ENCODE measurements around the gene FCHSD2.
A peak's percentile ranks its signal among the peaks of the same experiment; 100 is the strongest.
"Not testable (repeated sequence)": the region's sequence is repeated elsewhere in the genome, so short reads cannot be mapped to it uniquely, and the experiment has no call there.

FCHSD2 gene

DNA sequence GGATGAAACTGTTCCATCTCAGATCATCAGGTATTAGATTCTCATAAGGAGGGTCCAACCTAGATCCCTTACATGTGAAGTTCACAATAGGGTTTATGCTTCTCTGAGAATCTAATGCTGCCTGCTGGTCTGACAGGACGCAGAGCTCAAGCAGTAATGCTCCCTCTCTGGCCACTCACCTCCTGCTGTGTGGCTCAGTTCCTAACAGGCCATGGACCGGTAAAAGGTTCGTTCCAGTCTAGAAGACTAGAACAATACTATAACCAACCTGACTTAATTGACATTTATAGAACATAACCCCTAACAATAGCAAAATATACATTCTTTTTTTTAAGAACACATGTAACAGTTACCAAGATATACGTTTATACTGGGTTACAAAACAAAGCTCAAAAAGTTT is 282.1 kb downstream of the FCHSD2 start:
- no peak for DNase-seq

DNA sequence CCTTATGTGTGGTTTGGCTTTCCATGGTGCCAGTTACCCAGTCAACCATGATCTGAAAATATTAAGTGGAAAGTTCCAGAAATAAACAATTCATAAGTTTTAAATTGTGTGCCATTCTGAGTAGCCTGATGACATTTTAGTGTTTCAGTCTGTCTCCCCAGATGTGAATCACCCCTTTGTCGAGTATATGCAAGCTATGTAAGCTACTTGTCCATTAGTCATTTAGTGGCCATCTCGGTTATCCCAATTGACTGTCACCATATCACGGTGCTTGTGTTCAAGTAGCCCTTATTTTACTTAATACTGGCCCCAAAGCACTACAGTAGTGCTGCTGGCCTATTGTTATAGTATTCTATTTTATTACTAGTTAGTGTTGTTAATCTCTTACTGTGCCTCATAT is 283.0 kb downstream of the FCHSD2 start:
- DNase-seq = no peak

DNA sequence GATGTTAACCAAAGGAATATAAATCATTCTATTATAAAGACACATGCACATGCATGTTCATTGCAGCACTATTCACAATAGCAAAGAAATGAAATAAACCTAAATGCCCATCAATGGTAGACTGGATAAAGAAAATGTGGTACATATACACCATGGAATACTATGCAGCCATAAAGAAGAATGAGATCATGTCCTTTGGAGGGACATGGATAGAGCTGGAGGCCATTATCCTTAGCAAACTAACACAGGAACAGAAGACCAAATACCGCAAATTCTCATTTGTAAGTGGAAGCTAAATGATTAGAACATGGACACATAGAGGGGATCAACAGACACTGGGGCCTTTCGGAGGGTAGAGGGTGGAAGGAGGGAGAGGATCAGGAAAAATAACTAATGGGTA is 283.9 kb downstream of the FCHSD2 start:
- DNase-seq = not testable (repeated sequence)

DNA sequence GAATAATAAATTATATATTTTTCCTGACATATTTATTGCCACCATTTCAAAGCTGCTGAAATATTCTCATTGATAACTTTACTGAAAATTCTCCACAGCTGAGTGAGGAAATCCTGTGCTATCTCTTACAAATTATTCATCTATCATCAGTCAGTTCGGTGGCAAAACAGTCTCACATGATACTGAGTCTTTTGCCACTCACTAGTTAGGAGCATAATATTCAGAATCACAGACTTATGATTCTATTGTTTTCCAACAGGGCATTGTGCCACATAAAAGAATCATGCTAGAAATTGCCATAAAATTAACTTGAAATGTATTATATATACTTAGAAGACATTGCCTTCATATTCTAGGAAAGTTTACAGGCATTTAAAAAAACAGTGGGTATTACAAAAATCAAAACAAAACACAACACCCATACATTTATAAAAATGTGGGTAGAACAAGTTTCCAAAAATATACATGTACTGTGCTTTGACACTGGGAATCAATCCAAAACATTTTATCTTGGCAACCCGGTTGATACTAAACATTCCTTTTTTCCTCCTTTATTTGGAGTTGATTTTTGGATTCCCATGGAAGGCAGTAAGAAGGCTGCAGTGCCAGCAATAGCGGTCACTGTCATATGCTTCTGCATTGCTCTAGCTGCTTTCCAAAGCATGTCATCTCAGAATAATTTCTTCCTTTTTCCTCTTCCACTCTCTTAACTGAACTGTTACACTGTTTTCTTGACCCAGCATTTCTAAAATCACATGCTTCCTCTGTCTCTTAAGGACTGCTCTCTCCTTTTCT is 285.4 kb downstream of the FCHSD2 start:
- no peak for DNase-seq

DNA sequence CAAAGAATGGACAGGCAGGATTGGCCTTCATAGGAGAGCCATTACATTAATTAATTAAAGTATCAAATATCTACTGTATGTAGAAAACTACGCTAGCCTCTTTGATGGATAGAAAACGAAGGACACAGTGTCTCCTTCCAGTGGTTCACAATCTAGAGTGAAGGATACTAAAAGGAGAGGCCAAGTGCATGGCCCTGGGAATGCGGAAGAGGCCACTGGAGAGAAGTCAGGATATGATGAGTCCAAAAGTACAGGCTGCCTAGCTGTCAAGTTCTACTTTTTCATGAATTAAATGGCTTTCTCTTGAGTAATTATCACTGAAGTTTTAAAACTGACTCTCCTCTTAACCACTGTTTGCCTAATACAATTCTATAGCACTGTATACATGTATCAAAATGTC is 286.1 kb downstream of the FCHSD2 start:
- DNase-seq = no peak

DNA sequence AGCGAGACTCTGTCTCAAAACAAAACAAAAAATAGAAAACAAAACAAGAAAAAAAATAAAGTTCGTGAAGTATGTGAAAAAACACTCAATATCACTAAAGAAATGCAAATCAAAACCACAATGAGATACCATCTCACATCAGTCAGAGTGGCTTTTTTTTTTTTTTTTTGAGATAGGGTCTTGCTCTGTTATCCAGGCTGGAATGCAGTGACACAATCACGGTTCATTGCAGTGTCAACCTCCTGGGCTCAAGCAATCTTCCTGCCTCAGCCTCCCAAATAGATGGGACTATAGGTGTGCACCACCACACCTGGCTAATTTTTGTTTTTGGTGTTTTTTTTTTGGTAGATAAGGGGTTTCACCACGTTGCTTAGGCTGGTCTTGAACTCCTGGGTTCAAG is 290.4 kb downstream of the FCHSD2 start:
- no peak for DNase-seq

DNA sequence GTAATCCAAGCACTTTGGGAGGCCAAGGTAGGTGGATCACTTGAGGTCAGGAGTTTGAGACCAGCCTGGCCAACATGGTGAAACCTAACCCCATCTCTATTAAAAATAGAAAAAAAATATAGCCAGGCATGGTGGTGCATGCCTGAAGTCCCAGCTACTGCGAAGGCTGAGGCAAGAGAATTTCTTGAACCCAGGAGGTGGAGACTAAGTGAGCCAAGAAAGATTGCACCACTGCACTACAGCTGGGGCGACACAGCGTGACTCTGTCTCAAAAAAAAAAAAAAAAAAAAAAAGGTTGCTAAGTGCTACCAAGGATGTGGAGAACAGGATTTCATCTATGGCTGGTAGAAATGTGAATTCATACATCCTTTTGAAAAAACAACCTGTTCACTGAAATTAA is 291.3 kb downstream of the FCHSD2 start:
- no peak for DNase-seq

DNA sequence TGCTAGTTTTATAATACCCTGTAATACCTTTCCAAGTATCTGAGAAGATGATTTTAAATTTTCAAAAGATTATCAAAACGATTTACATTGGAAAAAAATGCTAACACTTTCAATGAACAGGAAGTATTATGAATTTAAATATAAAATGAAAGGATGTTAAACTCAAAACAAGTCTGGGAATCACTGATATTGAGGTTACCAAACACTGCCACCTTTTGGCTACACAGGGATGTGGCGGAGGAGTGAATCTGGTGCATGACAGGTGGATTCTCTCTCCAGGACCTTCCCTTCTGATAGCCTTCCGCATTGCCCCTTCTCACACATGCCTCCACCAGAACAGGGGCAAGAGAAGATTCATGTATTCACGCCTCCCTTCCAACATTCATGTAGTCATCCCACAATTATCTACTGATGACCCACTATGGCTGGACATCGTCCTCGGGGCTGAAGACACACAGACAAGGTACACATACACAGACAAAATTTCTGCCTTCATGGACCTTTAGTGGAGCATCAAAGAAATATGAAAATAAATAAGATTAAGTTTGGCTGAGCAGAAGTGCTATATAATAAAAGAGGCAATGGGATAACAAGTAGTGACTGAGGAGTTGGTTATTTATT is 293.2 kb downstream of the FCHSD2 start:
- no peak for DNase-seq

DNA sequence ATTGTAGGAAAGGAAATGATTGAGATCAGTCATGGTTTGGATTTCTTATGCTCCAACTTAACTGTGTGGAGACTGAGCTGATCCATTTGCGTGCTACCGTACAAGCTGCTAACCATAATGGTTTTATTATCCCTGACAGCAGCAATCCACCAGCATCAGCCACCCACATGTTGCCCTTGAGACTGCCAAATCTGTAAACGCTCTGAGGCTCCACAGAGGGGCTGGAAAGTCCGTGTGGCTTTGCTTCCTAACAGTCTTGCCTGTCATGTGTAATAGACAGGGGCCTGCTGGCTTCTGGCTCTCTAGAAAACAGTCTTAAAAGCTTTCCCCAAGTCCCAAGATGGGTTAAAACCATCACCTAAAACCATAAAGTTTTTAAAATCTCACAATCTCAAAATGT is 297.8 kb downstream of the FCHSD2 start:
- no peak for DNase-seq

DNA sequence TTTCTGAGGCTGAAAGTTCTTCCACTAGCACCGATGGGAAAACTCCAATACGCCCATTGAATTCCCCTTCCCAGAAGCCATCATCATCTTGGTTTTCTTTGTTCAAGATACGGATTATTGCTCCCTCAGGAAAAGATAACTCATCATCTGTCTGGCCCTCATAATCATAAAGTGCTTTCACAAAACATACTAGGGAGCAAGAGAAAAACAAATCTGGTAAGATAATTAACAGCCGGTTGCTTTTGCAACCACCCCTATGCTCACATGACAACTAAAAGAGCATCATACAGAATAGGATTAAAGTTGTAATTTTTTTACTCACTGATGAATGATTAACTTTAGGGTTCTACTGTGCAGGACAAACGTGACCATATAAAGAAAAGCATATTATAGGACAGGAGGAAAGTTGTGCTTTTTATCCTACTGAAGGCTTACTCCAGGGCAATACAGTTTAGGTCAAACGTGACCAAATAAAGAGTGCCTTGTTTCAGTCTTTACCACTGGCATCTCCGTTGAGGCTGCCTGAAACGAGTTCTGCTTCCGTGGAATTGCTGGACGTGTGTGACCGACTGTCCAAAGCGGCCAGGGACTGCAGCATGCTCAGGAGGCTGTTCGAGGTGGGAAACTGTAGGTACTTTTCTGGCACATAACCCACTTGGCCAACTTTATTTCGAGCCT is 299.3 kb downstream of the FCHSD2 start:
- no peak for DNase-seq

DNA sequence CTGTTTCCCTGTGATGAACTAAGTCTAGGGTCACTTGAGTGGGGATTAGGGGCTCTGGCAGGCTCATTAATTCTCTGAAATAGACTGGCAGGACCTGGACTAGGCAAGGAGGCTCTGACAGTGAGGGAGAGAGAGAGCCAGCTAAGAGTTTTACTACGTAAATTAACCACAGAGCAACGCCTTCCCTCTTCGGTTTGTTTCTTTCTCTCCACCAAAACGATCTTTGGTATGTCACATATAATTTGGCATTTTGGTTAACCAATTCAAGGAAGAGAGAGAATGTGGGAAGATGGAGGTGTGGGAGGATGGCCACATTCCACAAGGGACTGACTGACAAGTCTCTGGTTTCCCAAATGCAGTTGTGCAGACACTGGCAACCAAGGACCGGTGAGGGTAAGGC is 300.0 kb downstream of the FCHSD2 start:
- DNase-seq = no peak

DNA sequence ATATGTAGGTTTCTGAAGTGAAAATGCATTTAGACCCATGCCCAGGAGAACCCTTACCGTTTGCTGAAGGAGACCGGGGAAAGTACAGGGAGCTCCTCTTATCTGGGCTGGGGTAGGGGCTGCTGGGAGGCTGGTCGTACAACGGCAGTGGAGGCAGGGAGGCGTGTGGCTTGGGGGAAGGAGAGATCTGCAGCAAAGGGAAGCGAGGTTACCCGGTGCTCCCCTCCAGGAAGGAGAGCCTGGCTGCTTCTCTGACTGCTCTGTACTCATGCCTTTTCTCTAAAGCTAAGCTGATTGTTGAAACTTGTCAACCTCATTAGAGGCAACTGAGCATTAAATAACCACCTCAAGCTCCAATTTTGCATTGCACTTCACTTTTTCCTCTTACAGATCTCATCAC is 300.7 kb downstream of the FCHSD2 start:
- DNase-seq = no peak

DNA sequence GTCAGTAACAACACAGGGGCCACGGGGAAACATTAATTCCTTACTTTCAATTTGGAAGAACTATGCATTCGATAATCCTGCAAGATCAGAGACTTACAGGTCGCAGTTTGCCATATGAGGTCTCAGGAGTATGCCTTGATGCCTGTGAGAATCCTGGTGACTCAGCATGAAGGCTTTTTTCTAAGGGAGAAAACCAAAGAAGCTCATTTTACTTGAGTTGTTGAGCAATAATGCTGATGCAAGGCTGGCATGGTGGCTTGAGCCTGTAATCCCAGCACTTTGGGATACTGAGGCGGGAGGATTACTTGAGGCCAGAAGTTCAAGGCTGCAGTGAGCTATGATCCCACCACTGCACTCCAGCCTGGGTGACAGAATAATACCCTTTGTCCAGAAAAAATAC is 301.3 kb downstream of the FCHSD2 start:
- DNase-seq = no peak

DNA sequence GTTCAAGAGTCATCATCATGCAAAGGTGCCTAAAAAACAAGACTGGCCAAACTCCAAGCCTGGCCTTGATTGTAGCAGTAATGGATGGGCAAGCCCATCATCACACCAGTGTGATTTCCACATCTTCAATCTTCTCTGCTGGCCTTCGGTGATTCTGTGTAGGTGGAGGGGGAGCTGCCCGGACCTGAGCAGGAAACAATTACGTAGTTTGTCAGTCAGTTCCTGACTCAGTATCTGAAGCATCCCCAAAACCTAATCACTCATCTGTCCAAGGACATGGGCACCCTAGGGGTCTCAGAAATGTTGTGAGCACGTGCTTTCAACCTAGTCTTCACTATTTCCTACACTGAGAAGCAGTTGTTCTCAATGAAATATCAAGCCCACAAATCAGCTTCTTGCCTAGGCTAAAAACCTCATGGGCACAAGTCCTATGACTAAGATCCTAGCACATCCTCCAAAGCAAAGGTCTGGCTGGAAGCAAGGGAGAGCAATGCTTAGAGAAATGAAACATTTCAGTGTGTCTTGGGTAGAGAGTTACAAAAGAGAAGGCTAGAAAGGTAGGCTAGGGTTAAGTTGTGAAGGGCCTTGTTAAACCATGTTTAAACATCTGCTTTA is 303.3 kb downstream of the FCHSD2 start:
- no peak for DNase-seq

DNA sequence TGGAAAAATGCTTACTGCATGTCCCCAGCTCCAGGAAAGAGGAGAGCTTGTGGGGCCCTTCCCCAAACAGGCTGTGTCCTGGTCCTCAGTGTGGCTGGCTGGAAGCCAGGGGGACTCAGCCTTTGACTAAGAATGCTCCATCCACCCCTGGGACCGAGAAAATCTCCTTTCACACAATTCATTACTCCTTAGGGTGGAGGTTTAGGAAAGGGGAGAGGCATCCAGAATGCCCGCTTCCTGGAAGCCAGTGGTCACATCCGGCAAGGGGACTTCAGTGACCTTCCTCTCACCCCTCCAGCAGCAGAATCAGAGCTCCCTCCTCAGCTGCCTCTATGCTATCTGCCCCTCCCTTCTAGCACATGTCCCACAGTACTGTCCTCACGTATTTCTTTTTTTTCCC is 306.0 kb downstream of the FCHSD2 start:
- DNase-seq = no peak

DNA sequence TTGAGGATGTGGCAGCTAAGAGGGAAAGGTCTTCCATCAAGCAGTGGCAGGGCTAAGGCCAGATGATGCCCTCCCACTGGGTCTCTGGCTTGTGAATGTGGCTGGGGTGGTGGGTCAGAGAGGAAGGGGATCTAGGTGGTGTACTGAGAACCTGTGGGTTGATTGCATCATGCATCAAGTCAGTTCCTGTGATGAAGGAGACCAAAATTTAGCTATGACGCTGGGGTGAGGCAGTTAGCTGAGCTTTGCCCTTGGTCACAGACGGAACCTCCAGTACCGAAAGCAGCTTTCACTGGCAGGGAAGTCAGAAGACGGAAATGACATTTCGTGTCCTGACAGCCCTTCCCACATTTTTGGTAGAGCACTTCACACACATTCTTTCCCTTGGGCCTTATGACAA is 307.2 kb downstream of the FCHSD2 start:
- DNase-seq = no peak

DNA sequence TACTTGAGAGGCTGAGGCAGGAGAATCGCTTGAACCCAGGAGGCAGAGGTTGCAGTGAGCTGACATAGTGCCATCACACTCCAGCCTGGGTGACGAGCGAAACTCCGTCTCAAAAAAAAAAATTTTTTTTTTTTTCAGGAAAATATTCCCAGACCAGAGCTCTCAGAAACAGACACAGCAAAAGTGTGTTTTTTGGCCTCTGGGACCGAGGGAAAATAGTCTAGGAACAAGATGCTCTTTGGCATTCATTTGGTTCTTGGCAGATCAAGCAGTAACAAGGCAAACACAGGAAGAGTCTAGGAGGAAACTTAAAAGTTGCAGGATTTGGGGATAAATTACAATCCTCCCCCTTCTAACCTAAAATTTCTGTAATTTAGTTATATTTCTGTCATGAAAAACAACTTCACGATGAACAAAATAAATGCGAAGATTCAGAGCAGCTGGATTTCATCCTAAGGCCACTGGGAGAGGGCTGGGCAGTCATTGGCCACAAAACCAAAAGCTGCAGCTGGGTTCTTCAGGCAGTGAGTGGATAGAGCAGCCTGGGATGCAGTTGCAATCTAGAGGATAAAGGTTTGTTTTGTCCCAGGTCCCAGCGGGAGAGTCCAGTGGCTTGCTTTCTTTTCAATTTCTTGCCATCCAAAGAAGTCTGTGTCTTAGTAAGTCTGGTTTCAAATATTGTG is 308.2 kb downstream of the FCHSD2 start:
- DNase-seq = no peak

DNA sequence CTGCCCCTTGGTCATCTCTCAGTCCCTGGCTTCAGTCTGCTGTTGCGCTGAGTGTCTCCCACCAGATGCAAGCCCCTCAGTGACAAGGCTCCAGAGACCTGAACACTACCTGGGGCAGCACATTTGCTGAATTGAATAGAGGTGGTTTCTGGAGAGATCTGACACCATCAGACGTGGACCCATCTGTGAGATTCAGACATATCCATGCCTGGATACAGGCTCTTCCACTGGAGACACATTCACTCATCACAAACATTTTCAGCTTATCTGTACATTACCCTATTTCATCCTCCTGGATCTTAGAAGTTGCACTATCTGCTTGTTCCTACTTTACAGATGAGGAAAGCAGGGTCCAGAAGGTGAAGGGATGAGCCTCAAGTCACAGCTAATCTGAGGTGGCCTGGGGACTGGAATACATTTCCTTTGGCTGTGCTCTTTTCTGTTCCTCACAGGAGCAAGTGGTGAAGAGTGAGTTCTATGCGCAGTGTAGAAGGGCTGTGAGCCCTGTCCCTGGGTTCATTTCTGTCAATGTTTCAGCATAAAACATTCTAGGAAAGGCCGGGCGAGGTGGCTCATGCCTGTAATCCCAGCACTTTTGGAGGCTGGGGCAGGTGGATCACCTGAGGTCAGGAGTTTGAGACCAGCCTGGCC is 308.9 kb downstream of the FCHSD2 start:
- no peak for DNase-seq

DNA sequence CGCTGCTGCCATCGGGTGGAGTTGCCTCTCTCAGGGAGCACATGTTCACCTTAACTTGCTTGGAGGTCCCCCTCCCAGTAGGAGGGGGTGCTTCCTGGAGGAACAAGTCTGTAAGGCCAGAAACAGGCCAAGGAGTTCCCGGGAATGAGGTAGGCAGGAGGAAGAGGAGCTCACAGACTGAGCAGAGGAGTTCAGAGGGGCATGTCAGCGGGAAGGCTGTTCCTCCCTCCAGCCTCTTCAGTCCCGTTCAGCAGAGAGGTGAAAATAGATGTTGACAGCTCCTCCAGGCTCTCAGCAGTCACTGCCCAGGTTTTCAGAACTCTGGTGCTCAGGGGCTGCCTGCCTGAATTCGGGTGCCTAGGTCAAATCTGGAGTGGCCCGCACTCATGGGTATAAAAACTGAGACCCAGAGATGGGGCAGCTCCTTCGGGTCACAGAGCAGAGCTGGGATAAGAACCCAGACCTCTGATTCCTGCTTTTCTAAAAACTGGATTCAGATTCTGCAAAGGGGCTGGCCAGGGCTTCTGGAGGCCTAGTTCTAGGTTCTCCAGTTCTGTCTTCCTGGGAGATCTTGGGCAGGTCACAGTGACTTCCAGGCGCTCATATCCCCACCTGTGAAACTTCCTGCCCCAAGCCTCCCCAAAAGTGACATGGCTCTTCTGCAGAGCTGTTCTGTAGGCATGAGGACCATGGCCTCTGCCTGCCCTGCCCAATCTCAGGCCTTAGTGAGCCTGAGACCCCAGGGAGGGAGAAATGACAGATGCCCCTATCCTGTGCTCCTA is 309.6 kb downstream of the FCHSD2 start:
- DNase-seq = no peak

DNA sequence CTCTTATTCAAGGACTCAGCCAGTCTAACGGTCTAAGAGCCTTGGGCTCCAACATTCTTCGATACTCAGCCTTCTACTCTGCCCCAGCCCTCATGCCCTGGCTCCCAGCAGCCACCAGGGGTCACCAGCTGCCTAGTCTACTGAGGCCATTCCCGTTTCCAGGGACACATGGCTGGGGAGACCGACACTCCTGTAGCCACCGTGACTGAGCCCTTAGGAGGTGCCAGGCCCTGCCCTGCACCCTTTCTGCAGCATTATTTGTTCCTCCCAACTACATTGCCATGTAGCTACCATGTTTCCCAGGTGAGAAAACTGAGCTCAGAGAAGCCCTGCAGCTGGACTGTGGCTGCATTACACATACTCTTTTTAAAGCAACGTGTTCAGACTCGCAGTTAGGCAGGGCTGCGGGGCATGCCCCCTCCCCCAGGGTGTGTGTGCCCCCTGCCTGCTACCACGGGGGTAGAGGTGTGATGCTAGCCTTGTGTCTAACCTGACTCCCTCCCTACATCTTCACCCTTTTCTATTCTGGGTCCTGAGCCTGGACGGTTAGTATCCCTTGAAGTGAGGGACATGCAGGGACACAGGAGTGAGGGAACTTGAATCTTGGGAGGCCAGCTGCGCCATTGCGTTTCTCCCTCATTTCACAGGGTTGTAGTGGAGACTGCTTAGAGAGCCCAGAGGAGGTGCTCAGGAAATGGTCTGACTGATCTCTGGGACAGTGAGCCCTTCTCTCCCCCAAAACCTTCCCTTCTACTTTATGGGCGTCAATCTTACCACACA is 310.4 kb downstream of the FCHSD2 start:
- peak; percentile 89 for DNase-seq

Measured in right forelimb (tissue), 1 donor.